HG03108 (cell line): Measurements from ENCODE around the gene NHSL2.

Source experiments
- ATAC-seq: cut with Tn5 transposase; IDR thresholded peaks from one replicate; pipeline ENCODE4 v1.9.1; 2021; ENCODE audit warnings: moderate library complexity; ENCODE audit not compliant: unreplicated experiment

The NHSL2 gene

GRCh38 chrX:71989768-71990426 lies 79.3 kb downstream of the NHSL2 start:
- no peak for ATAC-seq

- ATAC-seq, result no peak
These were observed 79.9 kb downstream of the NHSL2 start for GRCh38 chrX:71990518-71990917.

- no peak for ATAC-seq
These were observed 80.5 kb downstream of the NHSL2 start for GRCh38 chrX:71991164-71991563.

GRCh38 chrX:71992711-71993110 lies 82.1 kb downstream of the NHSL2 start:
- no peak for ATAC-seq

- no peak for ATAC-seq
These were observed 82.7 kb downstream of the NHSL2 start for GRCh38 chrX:71993371-71993770.

- ATAC-seq, result no peak
These were observed 84.0 kb downstream of the NHSL2 start for GRCh38 chrX:71994601-71995000.

- no peak for ATAC-seq
These were observed 84.5 kb downstream of the NHSL2 start for GRCh38 chrX:71995122-71995521.

GRCh38 chrX:71996136-71996535 lies 85.5 kb downstream of the NHSL2 start:
- ATAC-seq, result no peak

- ATAC-seq, result no peak
These were observed 86.2 kb downstream of the NHSL2 start for GRCh38 chrX:71996826-71997225.

- ATAC-seq, result no peak
These were observed 86.7 kb downstream of the NHSL2 start for GRCh38 chrX:71997320-71997719.

GRCh38 chrX:71998836-71999509 lies 88.3 kb downstream of the NHSL2 start:
- no peak for ATAC-seq

- no peak for ATAC-seq
These were observed 88.9 kb downstream of the NHSL2 start for GRCh38 chrX:71999535-71999934.

GRCh38 chrX:72001471-72001870 lies 90.8 kb downstream of the NHSL2 start:
- ATAC-seq, result no peak

- no peak for ATAC-seq
These were observed 91.3 kb downstream of the NHSL2 start for GRCh38 chrX:72001906-72002305.

GRCh38 chrX:72002875-72003274 lies 92.2 kb downstream of the NHSL2 start:
- ATAC-seq, result no peak

- ATAC-seq, result no peak
These were observed 93.4 kb downstream of the NHSL2 start for GRCh38 chrX:72003811-72004750.

- ATAC-seq, result no peak
These were observed 94.4 kb downstream of the NHSL2 start for GRCh38 chrX:72005046-72005445.

GRCh38 chrX:72006461-72006860 lies 95.8 kb downstream of the NHSL2 start:
- ATAC-seq, result no peak

- ATAC-seq, result no peak
These were observed 99.1 kb downstream of the NHSL2 start for GRCh38 chrX:72009731-72010130.

GRCh38 chrX:72011734-72012133 lies 101.1 kb downstream of the NHSL2 start:
- no peak for ATAC-seq

- ATAC-seq, result no peak
These were observed 104.7 kb downstream of the NHSL2 start for GRCh38 chrX:72015383-72015782.
